ENCODE measurements around the gene ZNF311.
A peak's percentile ranks its signal among the peaks of the same experiment; 100 is the strongest.

ZNF311 gene

GRCh38 chr6:28995093-28995650, 9.9 kb downstream of the ZNF311 start:
- no peaks in the 10 kb centered on the region for H3K27me3 ChIP-seq (ENCODE audit: insufficient read depth, poor library complexity, severe bottlenecking)
- TF ChIP-seq GABPA (IDR thresholded peaks at IDR 0.05; ENCODE audit: low read depth) (no peak), CTCF (IDR thresholded peaks at IDR 0.05; ENCODE audit: insufficient read depth, low read length) (no peak), REST (IDR thresholded peaks at IDR 0.05; ENCODE audit: insufficient replicate concordance, low read depth) (no peak), SPI1 (IDR thresholded peaks at IDR 0.05; ENCODE audit: borderline replicate concordance, low read depth) (no peak), POLR2AphosphoS5 (IDR thresholded peaks at IDR 0.05; ENCODE audit: low read depth) (no peak)
- DNase-seq (ENCODE audit: low read depth in 1 of 2, low spot score in 1 of 2): no peak

GRCh38 chr6:28988536-28989311, 16.4 kb downstream of the ZNF311 start:
- Histone ChIP-seq H3K4me3 (replicated peaks; ENCODE audit: insufficient read depth, low read length) (peak overlapping the region; percentile 55), H3K27me3 (ENCODE audit: insufficient read depth, poor library complexity, severe bottlenecking) (no peaks in the 10 kb centered on the region), H3K27ac (replicated peaks) (peak overlapping the region; percentile 40)
- DNase-seq (ENCODE audit: low read depth in 1 of 2, low spot score in 1 of 2): peak; percentile 75 to 83
- TF ChIP-seq SPI1 (IDR thresholded peaks at IDR 0.05; ENCODE audit: borderline replicate concordance, low read depth) (peak; percentile 61; the same call in 1 of the 2 replicates), CTCF (IDR thresholded peaks at IDR 0.05; ENCODE audit: insufficient read depth, low read length) (peak; percentile 47), REST (IDR thresholded peaks at IDR 0.05; ENCODE audit: insufficient replicate concordance, low read depth) (no peak), POLR2AphosphoS5 (IDR thresholded peaks at IDR 0.05; ENCODE audit: low read depth) (no peak)

More at GRCh38 chr6:28995093-28995650, 9.9 kb downstream of the ZNF311 start:
- no peak overlapping the region for H3K27ac ChIP-seq (replicated peaks)
- H3K4me3 ChIP-seq (replicated peaks; ENCODE audit: insufficient read depth, low read length): no peak overlapping the region

GRCh38 chr6:28985462-28986164, 19.5 kb downstream of the ZNF311 start:
- DNase-seq (ENCODE audit: low read depth in 1 of 2, low spot score in 1 of 2): no peak
- no peak for TF ChIP-seq CTCF (IDR thresholded peaks at IDR 0.05; ENCODE audit: insufficient read depth, low read length)
- no peak for TF ChIP-seq SPI1 (IDR thresholded peaks at IDR 0.05; ENCODE audit: borderline replicate concordance, low read depth)
- TF ChIP-seq POLR2AphosphoS5 (IDR thresholded peaks at IDR 0.05; ENCODE audit: low read depth): no peak
- TF ChIP-seq REST (IDR thresholded peaks at IDR 0.05; ENCODE audit: insufficient replicate concordance, low read depth): no peak
- TF ChIP-seq GABPA (IDR thresholded peaks at IDR 0.05; ENCODE audit: low read depth): no peak
- Histone ChIP-seq H3K27me3 (ENCODE audit: insufficient read depth, poor library complexity, severe bottlenecking) (no peaks in the 10 kb centered on the region), H3K4me3 (replicated peaks; ENCODE audit: insufficient read depth, low read length) (no peak overlapping the region), H3K27ac (replicated peaks) (no peak overlapping the region)
